Measurements from ENCODE around the gene ADK. TPM values are rescaled to one million over a fixed set of nuclear protein-coding genes. Genes with fewer than 3 reads are reported as not detected.
A peak's percentile ranks its signal among the peaks of the same experiment; 100 is the strongest.

ADK gene
- total RNA-seq, 1 donor from 2014 or later: 53.0 TPM

DNA sequence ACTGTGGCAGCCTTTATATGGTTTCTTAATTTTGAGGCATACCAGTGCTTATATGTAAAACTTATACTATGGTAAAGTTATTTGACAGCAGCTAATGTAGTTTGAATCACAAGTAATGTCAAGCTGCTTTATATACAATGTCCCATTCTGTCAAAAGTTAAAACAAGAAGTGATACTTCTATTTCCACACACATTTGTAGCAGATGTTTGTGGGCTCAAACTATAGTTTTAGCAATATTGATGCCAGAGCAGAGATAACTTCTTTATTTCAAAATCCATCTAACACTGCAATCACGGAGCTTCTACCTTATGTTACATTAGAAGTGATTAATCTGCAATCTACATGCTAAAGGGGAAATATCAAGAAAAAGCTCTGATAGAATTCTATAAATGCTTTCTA, 149.6 kb downstream of the ADK start:
- Histone ChIP-seq H3K27ac (no peak overlapping the region), H3K4me3 (no peak overlapping the region), H3K36me3 (no peaks in the 10 kb centered on the region), H3K9me3 (no peaks in the 10 kb centered on the region), H3K27me3 (no peaks in the 10 kb centered on the region), H3K4me1 (no peaks in the 10 kb centered on the region)
- intact Hi-C loops (cut with DNase I): no loop called here
- ATAC-seq (peak; percentile 24), DNase-seq (no peak)
- TF ChIP-seq, protein P1, sequence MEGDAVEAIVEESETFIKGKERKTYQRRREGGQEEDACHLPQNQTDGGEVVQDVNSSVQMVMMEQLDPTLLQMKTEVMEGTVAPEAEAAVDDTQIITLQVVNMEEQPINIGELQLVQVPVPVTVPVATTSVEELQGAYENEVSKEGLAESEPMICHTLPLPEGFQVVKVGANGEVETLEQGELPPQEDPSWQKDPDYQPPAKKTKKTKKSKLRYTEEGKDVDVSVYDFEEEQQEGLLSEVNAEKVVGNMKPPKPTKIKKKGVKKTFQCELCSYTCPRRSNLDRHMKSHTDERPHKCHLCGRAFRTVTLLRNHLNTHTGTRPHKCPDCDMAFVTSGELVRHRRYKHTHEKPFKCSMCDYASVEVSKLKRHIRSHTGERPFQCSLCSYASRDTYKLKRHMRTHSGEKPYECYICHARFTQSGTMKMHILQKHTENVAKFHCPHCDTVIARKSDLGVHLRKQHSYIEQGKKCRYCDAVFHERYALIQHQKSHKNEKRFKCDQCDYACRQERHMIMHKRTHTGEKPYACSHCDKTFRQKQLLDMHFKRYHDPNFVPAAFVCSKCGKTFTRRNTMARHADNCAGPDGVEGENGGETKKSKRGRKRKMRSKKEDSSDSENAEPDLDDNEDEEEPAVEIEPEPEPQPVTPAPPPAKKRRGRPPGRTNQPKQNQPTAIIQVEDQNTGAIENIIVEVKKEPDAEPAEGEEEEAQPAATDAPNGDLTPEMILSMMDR (IDR thresholded peaks at IDR 0.05): no peak

DNA sequence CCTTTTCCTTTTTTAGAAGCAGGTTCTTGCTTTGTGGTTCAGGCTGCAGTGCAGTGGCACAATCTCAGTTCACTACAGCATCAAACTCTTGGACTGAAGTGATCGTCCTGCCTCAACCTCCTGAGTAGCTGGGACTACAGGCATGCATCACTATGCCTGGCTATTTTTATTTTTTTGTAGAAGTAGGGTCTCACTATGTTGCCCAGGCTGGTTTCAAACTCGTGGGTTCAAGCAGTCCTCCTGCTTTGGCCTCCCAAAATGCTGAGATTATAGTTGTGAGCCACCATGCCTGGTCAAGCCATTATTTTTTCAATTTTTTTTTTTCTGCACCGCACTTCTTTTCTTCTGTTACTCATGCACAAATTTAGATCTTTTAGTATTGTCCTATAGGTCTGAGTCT, 154.7 kb downstream of the ADK start:
- H3K4me3 ChIP-seq: no peak overlapping the region
- ATAC-seq (no peak), DNase-seq (no peak)
- TF ChIP-seq, protein P1 (IDR thresholded peaks at IDR 0.05): no peak
- no peaks in the 10 kb centered on the region for H3K27me3 ChIP-seq
- no peaks in the 10 kb centered on the region for H3K36me3 ChIP-seq
- intact Hi-C loops (cut with DNase I): no loop called here
- H3K9me3 ChIP-seq: no peaks in the 10 kb centered on the region
- H3K4me1 ChIP-seq: no peaks in the 10 kb centered on the region
- H3K27ac ChIP-seq: no peak overlapping the region

DNA sequence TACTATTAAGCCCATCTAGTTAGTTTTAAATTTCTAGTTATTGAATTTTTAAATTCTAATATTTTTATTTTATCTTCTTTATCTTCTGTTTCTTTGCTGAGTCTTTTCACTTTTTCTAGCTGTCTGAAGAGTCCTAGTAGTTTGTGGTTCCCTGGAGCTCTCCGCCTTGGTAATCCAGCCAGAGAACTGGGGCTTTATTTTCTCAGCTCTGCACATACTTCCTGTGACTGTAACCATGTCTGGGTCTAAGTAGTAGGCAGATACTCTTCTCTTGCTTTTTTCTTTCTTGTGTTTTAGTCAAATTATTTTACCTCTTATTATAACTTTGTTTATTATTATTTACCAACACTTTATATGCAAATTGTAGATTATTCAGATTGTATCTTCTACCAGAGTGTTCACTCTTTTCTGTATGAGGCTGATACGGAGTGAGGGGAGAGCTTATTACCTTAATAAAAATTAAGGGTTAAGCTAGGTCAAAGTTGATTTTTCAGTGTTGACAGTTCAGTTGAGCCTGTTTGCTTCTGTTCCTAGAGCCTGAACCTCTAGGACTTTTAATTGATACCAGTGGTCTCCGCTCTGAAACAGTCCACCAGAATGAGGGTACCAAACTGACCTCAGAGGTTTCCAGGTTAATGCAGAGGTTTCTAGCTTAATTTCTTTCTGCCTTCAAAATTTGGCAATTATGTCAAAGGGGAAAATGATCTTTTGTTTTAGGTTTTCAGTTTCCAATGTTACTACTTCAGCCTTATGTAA, 155.4 kb downstream of the ADK start:
- H3K27me3 ChIP-seq: no peaks in the 10 kb centered on the region
- no peak for DNase-seq
- no peak overlapping the region for H3K27ac ChIP-seq
- no peaks in the 10 kb centered on the region for H3K36me3 ChIP-seq
- intact Hi-C loops (cut with DNase I): no loop called here
- ATAC-seq: no peak
- no peaks in the 10 kb centered on the region for H3K4me1 ChIP-seq
- H3K9me3 ChIP-seq: no peaks in the 10 kb centered on the region
- TF ChIP-seq, protein P1 (IDR thresholded peaks at IDR 0.05): no peak
- H3K4me3 ChIP-seq: no peak overlapping the region

DNA sequence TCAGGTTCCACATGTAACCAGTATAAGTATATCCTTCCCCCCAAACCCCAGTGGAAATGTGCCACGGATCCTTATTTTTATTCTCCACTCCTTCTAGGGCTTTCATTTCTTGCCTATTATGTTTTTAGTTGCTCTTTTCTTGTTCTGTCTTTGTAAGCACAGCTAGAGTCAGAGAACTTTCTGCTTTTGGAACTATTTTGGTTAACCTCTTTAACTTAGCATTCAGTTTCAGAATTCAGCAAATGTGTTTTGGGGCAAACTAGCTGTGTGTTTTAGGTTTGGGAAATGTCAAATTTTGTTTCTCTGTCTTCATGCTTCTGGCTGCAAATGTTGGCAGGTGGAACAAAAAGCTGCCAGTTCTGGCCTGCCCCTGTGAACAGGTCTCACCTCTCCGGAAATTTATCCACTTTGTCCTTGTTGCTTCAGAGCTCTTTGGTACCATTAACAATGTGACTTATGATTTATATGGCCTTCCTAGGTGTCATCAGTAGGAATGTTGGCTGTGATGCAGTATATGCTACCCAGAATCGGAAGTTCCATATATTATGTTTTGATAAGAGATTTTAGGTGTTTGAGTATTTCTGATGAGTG, 156.1 kb downstream of the ADK start:
- DNase-seq (no peak), ATAC-seq (no peak)
- no peaks in the 10 kb centered on the region for H3K4me1 ChIP-seq
- no peak overlapping the region for H3K27ac ChIP-seq
- H3K9me3 ChIP-seq: no peaks in the 10 kb centered on the region
- no peaks in the 10 kb centered on the region for H3K36me3 ChIP-seq
- H3K4me3 ChIP-seq: no peak overlapping the region
- no peaks in the 10 kb centered on the region for H3K27me3 ChIP-seq
- TF ChIP-seq, protein P1 (IDR thresholded peaks at IDR 0.05): no peak
- intact Hi-C loops (cut with DNase I): no loop called here

DNA sequence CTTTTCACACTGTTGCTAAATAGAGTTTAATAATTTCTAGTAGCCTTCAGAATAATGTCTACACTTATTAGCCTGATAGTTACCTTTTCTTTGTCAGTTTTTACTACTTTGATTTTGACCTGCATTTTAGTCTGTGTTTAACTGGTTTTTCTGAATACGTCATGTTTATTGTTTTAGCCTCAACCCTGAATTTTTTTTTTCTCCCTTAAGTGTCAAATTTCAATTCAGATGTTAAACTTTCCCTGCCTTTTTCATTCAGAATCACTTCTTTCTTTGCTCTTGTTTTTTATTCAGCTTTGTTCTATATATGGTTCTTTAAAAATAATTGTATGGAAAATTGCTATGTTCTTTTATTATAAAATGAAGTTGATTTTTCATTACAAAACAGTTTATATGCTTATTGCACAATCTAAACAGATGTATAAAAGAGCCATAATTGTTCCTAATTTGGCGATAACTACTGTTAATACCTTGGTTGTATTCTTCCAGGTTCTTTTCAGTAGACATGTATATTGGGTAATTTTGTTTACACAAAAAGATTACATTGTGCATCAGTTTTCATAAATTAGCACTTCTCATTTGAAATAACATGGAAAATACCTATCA, 159.7 kb downstream of the ADK start:
- no peak for ATAC-seq
- TF ChIP-seq, protein P1 (IDR thresholded peaks at IDR 0.05): no peak
- no peak for DNase-seq
- Histone ChIP-seq H3K27me3 (no peaks in the 10 kb centered on the region), H3K4me3 (no peak overlapping the region), H3K9me3 (no peaks in the 10 kb centered on the region), H3K27ac (no peak overlapping the region), H3K4me1 (no peaks in the 10 kb centered on the region), H3K36me3 (no peaks in the 10 kb centered on the region)
- intact Hi-C loops (cut with DNase I): no loop called here

All from upper lobe of right lung (tissue), 1 donor.